Measurements from ENCODE around the gene ARFIP2. TPM values are rescaled to one million over a fixed set of nuclear protein-coding genes. Genes with fewer than 3 reads are reported as not detected.
A peak's percentile ranks its signal among the peaks of the same experiment; 100 is the strongest.

The ARFIP2 gene
- total RNA-seq, 1 donor from 2014 or later = 71.8 TPM

DNA sequence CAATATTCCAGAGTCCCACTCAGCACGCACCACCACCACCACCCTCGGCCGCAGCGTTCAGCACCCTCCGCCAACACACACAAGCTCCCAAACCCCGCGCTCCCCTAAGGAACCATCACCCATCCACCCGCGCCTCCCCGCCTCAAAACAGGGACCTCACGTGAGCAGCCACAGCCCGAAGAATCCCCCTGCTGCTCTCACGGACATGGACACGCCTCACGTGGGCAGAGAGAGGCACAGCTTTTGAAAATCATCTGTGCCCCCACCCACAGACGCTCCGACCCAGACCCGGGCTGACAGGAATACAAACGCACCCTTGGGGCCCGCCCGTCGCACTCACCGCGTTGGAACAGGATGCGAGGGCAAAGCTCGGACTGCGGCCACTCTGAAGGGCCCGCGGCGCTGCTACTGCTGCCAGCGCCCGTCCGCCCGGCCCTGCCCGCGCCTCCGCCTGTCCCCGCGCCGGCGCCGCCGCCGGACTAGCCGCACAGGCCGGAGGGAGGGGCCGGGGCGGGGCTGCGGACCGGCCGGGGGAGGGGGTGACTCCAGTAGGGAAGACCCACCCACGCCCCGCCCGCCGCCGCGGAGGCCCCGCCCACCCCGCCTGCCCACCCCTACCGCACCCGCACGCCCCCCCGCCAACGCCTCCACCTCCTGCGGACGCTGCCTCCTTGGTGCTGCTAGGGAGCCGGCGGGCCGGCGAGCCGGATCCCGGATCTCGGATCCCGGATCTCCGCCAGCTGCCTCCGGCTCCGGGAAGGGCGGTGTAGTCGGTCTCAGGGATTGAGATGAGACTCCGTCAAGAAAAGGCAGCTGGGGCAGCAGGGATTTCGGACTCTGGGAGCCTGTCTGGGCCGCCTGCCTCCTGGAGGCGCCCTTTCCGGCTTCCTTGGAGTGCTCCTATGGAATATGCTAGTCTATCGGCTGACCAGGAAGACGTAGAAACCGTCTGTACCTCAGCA lies 7.4 kb downstream of the ARFIP2 start, which contains the start of gene TRIM3:
TSS of gene TRIM3 (minus strand) at position 491 of the 962 bp plus-strand sequence. CDS start 8,246 bp downstream, outside the sequence.
- Histone ChIP-seq H3K36me3 (ENCODE audit: insufficient read depth, low read length) (peaks cover 13% of the 10 kb centered on the region), H3K4me2 (ENCODE audit: low read length) (peak within 1 kb of the TSS; percentile 99), H3K4me3 (ENCODE audit: insufficient read depth, low read depth, low read length) (peak within 1 kb of the TSS; percentile 93), H3K79me2 (ENCODE audit: insufficient read depth, low read length) (peaks cover 39% of the 10 kb centered on the region), H3K9me3 (ENCODE audit: insufficient read depth, low read depth, low read length) (no peaks in the 10 kb centered on the region), H2AFZ (ENCODE audit: low read depth, low read length) (peak within 1 kb of the TSS; percentile 90), H3K27me3 (ENCODE audit: insufficient read depth, low read length) (no peaks in the 10 kb centered on the region), H3K4me1 (ENCODE audit: insufficient read depth, low read length) (peaks cover 15% of the 10 kb centered on the region), H3K27ac (ENCODE audit: low read depth, low read length) (peak within 1 kb of the TSS; percentile 81), H3K9ac (ENCODE audit: low read length) (peak within 1 kb of the TSS; percentile 93), H4K20me1 (ENCODE audit: insufficient read depth, low read length) (peaks cover 30% of the 10 kb centered on the region)
- peak within 1 kb of the TSS; percentile 96 for H3K27ac Mint-ChIP-seq (ENCODE audit: unreplicated experiment)
- no peaks in the 10 kb centered on the region for H3K9me3 Mint-ChIP-seq (ENCODE audit: unreplicated experiment)
- peak within 1 kb of the TSS; percentile 93 for H3K4me3 Mint-ChIP-seq (ENCODE audit: unreplicated experiment)
- TF ChIP-seq EZH2 (IDR thresholded peaks at IDR 0.05; ENCODE audit: insufficient read depth, low read length) (no peak), CTCF (IDR thresholded peaks at IDR 0.05; ENCODE audit: insufficient read depth, low read depth, low read length) (peak; percentile 25)
- H3K27me3 Mint-ChIP-seq (ENCODE audit: low read depth, unreplicated experiment) = no peaks in the 10 kb centered on the region
- DNase-seq (ENCODE audit: low read depth) = peak; percentile 72
- no peak for FAIRE-seq
- H3K4me1 Mint-ChIP-seq (ENCODE audit: low read depth, unreplicated experiment) = peaks cover 11% of the 10 kb centered on the region
- H3K36me3 Mint-ChIP-seq (ENCODE audit: low read depth, unreplicated experiment) = peaks cover 13% of the 10 kb centered on the region

- Histone ChIP-seq H3K36me3 (ENCODE audit: insufficient read depth, low read length) (peaks cover 10% of the 10 kb centered on the region), H3K27me3 (ENCODE audit: insufficient read depth, low read length) (no peaks in the 10 kb centered on the region), H2AFZ (ENCODE audit: low read depth, low read length) (no peak overlapping the region), H3K9me3 (ENCODE audit: insufficient read depth, low read depth, low read length) (no peaks in the 10 kb centered on the region), H3K4me2 (ENCODE audit: low read length) (peak overlapping the region; percentile 99), H4K20me1 (ENCODE audit: insufficient read depth, low read length) (peaks cover 30% of the 10 kb centered on the region), H3K9ac (ENCODE audit: low read length) (peak overlapping the region; percentile 59), H3K4me3 (ENCODE audit: insufficient read depth, low read depth, low read length) (peak overlapping the region; percentile 51), H3K4me1 (ENCODE audit: insufficient read depth, low read length) (peaks cover 15% of the 10 kb centered on the region), H3K79me2 (ENCODE audit: insufficient read depth, low read length) (peaks cover 41% of the 10 kb centered on the region), H3K27ac (ENCODE audit: low read depth, low read length) (no peak overlapping the region)
- peaks cover 10% of the 10 kb centered on the region for H3K4me1 Mint-ChIP-seq (ENCODE audit: low read depth, unreplicated experiment)
- H3K27me3 Mint-ChIP-seq (ENCODE audit: low read depth, unreplicated experiment) = no peaks in the 10 kb centered on the region
- FAIRE-seq (no peak), DNase-seq (ENCODE audit: low read depth) (no peak)
- H3K27ac Mint-ChIP-seq (ENCODE audit: unreplicated experiment) = no peak overlapping the region
- peak overlapping the region; percentile 80 for H3K4me3 Mint-ChIP-seq (ENCODE audit: unreplicated experiment)
- H3K9me3 Mint-ChIP-seq (ENCODE audit: unreplicated experiment) = no peaks in the 10 kb centered on the region
- peaks cover 9% of the 10 kb centered on the region for H3K36me3 Mint-ChIP-seq (ENCODE audit: low read depth, unreplicated experiment)
- TF ChIP-seq CTCF (IDR thresholded peaks at IDR 0.05; ENCODE audit: insufficient read depth, low read depth, low read length) (no peak), EZH2 (IDR thresholded peaks at IDR 0.05; ENCODE audit: insufficient read depth, low read length) (no peak)
Measured at GRCh38 chr11:6472934-6473333, 8.2 kb downstream of the ARFIP2 start.
